MM.1S (cell line): ENCODE results near the gene DEDD.

Source experiments
- CTCF ChIP-seq: fragments of 300-600 bp; sonication (generic); IDR thresholded peaks from 2 replicates; pipeline ENCODE4 v1.5.1; 2016; ENCODE audit warnings: antibody characterized with exemption, low read length, mixed read lengths
- EZH2 ChIP-seq: fragments of 300-600 bp; sonication (generic); optimal IDR thresholded peaks from 2 replicates; pipeline ENCODE3; 2017; ENCODE audit warnings: low read depth, mild to moderate bottlenecking, antibody characterized with exemption, low read length, mixed read lengths
- EZH2phosphoT487 ChIP-seq: fragments of 300-600 bp; sonication (generic); IDR thresholded peaks from 2 replicates; pipeline ENCODE4 v1.6.1; 2018; ENCODE audit warnings: antibody characterized with exemption, low read length

GRCh38 chr1:161115132-161115711, 17.2 kb downstream of the DEDD start:
- no peak for TF ChIP-seq CTCF
- no peak for TF ChIP-seq EZH2
- no peak for TF ChIP-seq EZH2phosphoT487
